CD8-positive, alpha-beta memory T cell (primary cell): ENCODE results near the gene SEC24C. TPM values are rescaled to one million over a fixed set of nuclear protein-coding genes. Genes with fewer than 3 reads are reported as not detected.
"Not testable (repeated sequence)": the region's sequence is repeated elsewhere in the genome, so short reads cannot be mapped to it uniquely, and the experiment has no call there.

Experiments used
- CTCF ChIA-PET: fragments of 350-600 bp; sonication (Branson Sonifier 250); formaldehyde crosslinking; loops from one replicate; lab custom pipeline; 2021; ENCODE audit warnings: antibody characterized with exemption; lab: Charles Lee
- POLR2A ChIA-PET: fragments of 350-600 bp; sonication (Branson Sonifier 250); formaldehyde crosslinking; loops from one replicate; lab custom pipeline; 2021; ENCODE audit warnings: antibody characterized with exemption; lab: Charles Lee
- DNase-seq, 5 donors: peaks; one replicate each; pipeline versions ENCODE4 v3.0.0 to v3.0.0-alpha.2; 2020 to 2022; ENCODE audit warnings: mixed read lengths in 1 of 5
- H3K27ac ChIP-seq: one replicate; pipeline ENCODE4 v1.7.0; 2013; ENCODE audit warnings: low read depth, mild to moderate bottlenecking, low read length, moderate library complexity
- H3K27me3 ChIP-seq: 2 replicates; pipeline ENCODE4 v1.7.0; 2013; ENCODE audit warnings: low read length, mild to moderate bottlenecking; ENCODE audit not compliant: insufficient read depth, poor library complexity, severe bottlenecking
- H3K36me3 ChIP-seq: 2 replicates; pipeline ENCODE4 v1.7.0; 2013; ENCODE audit warnings: mild to moderate bottlenecking, low read length, moderate library complexity; ENCODE audit not compliant: insufficient read depth
- H3K4me1 ChIP-seq: 2 replicates; pipeline ENCODE4 v1.7.0; 2013; ENCODE audit warnings: mild to moderate bottlenecking, low read length, moderate library complexity; ENCODE audit not compliant: insufficient read depth
- H3K4me3 ChIP-seq: 2 replicates; pipeline ENCODE4 v1.7.0; 2013; ENCODE audit warnings: mild to moderate bottlenecking, low read length
- H3K9me3 ChIP-seq: 2 replicates; pipeline ENCODE4 v1.7.0; 2013; ENCODE audit warnings: mild to moderate bottlenecking, low read length
- H3K27ac Mint-ChIP-seq, 8 donors: one replicate each; pipeline ENCODE4 v1.8.0; 2020 to 2021; ENCODE audit warnings: mixed read lengths in 8 of 8, mild to moderate bottlenecking in 6 of 8, inconsistent platforms in 3 of 8, moderate library complexity in 3 of 8
- H3K27me3 Mint-ChIP-seq, 2 donors: one replicate each; pipeline ENCODE4 v1.8.0; 2020 to 2021; ENCODE audit warnings: mixed read lengths in 2 of 2, mild to moderate bottlenecking in 1 of 2, moderate library complexity in 1 of 2
- H3K36me3 Mint-ChIP-seq, 3 donors: one replicate each; pipeline ENCODE4 v1.8.0; 2020 to 2021; ENCODE audit warnings: mixed read lengths in 3 of 3, inconsistent platforms in 1 of 3, mild to moderate bottlenecking in 1 of 3
- H3K4me1 Mint-ChIP-seq, 3 donors: one replicate each; pipeline ENCODE4 v1.8.0; 2020 to 2021; ENCODE audit warnings: mixed read lengths in 3 of 3, inconsistent platforms in 1 of 3, mild to moderate bottlenecking in 1 of 3
- H3K4me3 Mint-ChIP-seq, 7 donors: one replicate each; pipeline ENCODE4 v1.8.0; 2020 to 2021; ENCODE audit warnings: mixed read lengths in 7 of 7, mild to moderate bottlenecking in 6 of 7, moderate library complexity in 4 of 7, inconsistent platforms in 2 of 7
- H3K9me3 Mint-ChIP-seq, 5 donors: one replicate each; pipeline ENCODE4 v1.8.0; 2020 to 2022; ENCODE audit warnings: mixed read lengths in 5 of 5, mild to moderate bottlenecking in 3 of 5, moderate library complexity in 2 of 5, inconsistent platforms in 1 of 5
- polyA plus RNA-seq: library from polyadenylated mRNA; unstranded; fragments of 300-500 nt; fragmentation: Illumina TruSeq; gene quantifications from one replicate; pipeline ENCODE4 v1.2.3, GENCODE V29; 2021
- total RNA-seq, 2 experiments: library from RNA; stranded (reverse); gene quantifications; one replicate each; pipeline ENCODE4 v1.2.3, GENCODE V29; 2021

SEC24C gene
- total and polyA plus RNA-seq, 3 experiments from 2014 or later, result 70.3 to 95.9 (median 93.1) TPM

GRCh38 chr10:73789659-73790055, 45.5 kb downstream of the SEC24C start:
- H3K27ac Mint-ChIP-seq, result peak overlapping the region in 1 of 8 donors; percentile 84

DNA sequence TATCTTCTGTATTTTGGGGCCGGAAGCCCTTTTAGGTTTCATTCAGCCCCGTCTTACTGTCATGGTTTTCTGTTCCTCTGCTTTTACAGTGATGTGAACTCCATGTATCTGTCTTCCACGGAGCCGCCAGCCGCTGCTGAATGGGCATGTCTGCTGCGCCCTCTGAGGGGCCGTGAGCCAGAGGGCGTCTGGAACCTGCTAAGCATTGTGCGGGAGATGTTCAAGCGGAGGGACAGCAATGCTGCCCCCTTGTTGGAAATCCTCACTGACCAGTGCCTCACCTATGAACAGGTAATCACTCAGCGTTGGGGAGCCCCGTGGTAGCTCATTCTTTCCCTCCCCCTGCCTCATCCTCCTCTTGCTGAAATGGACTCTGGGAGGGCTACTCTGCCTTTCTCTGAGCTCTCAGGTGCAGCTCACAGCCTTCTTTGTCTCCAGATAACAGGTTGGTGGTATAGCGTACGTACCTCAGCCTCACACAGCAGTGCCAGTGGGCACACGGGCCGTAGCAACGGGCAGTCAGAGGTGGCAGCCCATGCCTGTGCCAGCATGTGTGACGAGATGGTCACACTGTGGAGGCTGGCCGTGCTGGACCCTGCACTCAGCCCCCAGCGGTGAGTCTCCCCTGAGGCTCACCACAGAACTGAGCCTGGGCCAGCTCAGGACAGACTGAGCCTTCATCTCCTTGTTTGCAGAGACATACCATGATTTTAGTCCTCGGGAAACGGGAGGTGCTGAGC, 46.9 kb downstream of the SEC24C start:
- Histone ChIP-seq H3K4me3 (no peak overlapping the region), H3K9me3 (no peaks in the 10 kb centered on the region), H3K36me3 (peaks cover 50% of the 10 kb centered on the region), H3K4me1 (peaks cover 22% of the 10 kb centered on the region), H3K27me3 (no peaks in the 10 kb centered on the region), H3K27ac (no peak overlapping the region)
- peak overlapping the region in 1 of 7 donors; percentile 76 for H3K4me3 Mint-ChIP-seq
- ChIA-PET POLR2A (interaction anchor here (1.1 kb wide), 1 partner anchor 19 kb away, joined by 5 read pairs; no protein-coding TSS in a partner anchor), CTCF (interaction anchor here (1.9 kb wide), 1 partner anchor 18 kb away, joined by 6 read pairs; a partner anchor contains a TSS)
- DNase-seq, result no peak
- H3K27ac Mint-ChIP-seq, result peak overlapping the region in 2 of 8 donors; percentile 39 to 43
- peaks cover 14 to 84% (median 16%) of the 10 kb centered on the region in 3 donors for H3K36me3 Mint-ChIP-seq
- H3K4me1 Mint-ChIP-seq, result peaks cover 19 to 24% (median 19%) of the 10 kb centered on the region in 3 donors
- peaks cover 0 to 2% (median 0%) of the 10 kb centered on the region in 5 donors for H3K9me3 Mint-ChIP-seq
- H3K27me3 Mint-ChIP-seq, result peaks cover 0 to 2% of the 10 kb centered on the region in 2 donors

More at GRCh38 chr10:73789659-73790055, 45.5 kb downstream of the SEC24C start:
- Histone ChIP-seq H3K27ac (no peak overlapping the region), H3K4me3 (no peak overlapping the region), H3K9me3 (no peaks in the 10 kb centered on the region), H3K4me1 (peaks cover 26% of the 10 kb centered on the region), H3K27me3 (no peaks in the 10 kb centered on the region), H3K36me3 (peaks cover 44% of the 10 kb centered on the region)
- peaks cover 0 to 2% of the 10 kb centered on the region in 2 donors for H3K27me3 Mint-ChIP-seq
- CTCF ChIA-PET, result interaction anchor here (0.9 to 1.2 kb wide), 2 partner anchors 21 to 90 kb away, joined by 3 to 6 read pairs; no protein-coding TSS in a partner anchor
- H3K4me3 Mint-ChIP-seq, result peak overlapping the region in 1 of 7 donors; percentile 76
- peaks cover 0 to 3% (median 0%) of the 10 kb centered on the region in 5 donors for H3K9me3 Mint-ChIP-seq
- H3K36me3 Mint-ChIP-seq, result peaks cover 12 to 79% (median 14%) of the 10 kb centered on the region in 3 donors
- peaks cover 27 to 35% (median 29%) of the 10 kb centered on the region in 3 donors for H3K4me1 Mint-ChIP-seq
- DNase-seq, result no peak
- POLR2A ChIA-PET, result no interaction called here

DNA sequence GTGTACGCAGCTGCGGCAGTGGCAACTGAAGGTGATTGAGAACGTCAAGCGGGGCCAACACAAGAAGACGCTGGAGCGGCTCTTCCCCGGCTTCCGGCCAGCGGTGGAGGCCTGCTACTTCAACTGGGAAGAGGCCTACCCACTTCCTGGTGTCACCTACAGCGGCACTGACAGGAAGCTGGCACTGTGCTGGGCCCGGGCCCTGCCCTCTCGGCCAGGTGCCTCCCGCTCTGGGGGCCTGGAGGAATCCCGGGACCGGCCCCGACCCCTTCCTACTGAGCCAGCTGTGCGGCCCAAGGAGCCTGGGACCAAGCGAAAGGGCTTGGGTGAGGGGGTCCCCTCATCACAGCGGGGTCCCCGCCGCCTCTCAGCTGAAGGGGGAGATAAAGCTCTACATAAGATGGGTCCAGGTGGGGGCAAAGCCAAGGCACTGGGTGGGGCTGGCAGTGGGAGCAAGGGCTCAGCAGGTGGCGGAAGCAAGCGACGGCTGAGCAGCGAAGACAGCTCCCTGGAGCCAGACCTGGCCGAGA, 47.8 kb downstream of the SEC24C start:
- H3K27ac Mint-ChIP-seq, result peak overlapping the region in 1 of 8 donors; percentile 39
- H3K27me3 ChIP-seq, result no peaks in the 10 kb centered on the region
- H3K4me1 ChIP-seq, result peaks cover 14% of the 10 kb centered on the region
- CTCF ChIA-PET, result interaction anchor here (1.9 kb wide), 1 partner anchor 19 kb away, joined by 6 read pairs; a partner anchor contains a TSS
- no peaks in the 10 kb centered on the region for H3K9me3 Mint-ChIP-seq
- H3K36me3 ChIP-seq, result peaks cover 58% of the 10 kb centered on the region
- no peaks in the 10 kb centered on the region for H3K9me3 ChIP-seq
- peaks cover 0 to 2% of the 10 kb centered on the region in 2 donors for H3K27me3 Mint-ChIP-seq
- H3K27ac ChIP-seq, result no peak overlapping the region
- POLR2A ChIA-PET, result no interaction called here
- no peak overlapping the region for H3K4me3 ChIP-seq
- no peak for DNase-seq
- peaks cover 14 to 85% (median 19%) of the 10 kb centered on the region in 3 donors for H3K36me3 Mint-ChIP-seq
- peaks cover 10 to 16% (median 13%) of the 10 kb centered on the region in 3 donors for H3K4me1 Mint-ChIP-seq
- H3K4me3 Mint-ChIP-seq, result no peak overlapping the region

- Mint-ChIP-seq H3K27me3 (peaks cover 0 to 2% of the 10 kb centered on the region in 2 donors), H3K9me3 (no peaks in the 10 kb centered on the region), H3K4me1 (peaks cover 0 to 4% (median 2%) of the 10 kb centered on the region in 3 donors), H3K4me3 (peak overlapping the region in 1 of 7 donors; percentile 41), H3K27ac (peak overlapping the region in 2 of 8 donors; percentile 34 to 51), H3K36me3 (peaks cover 14 to 94% (median 24%) of the 10 kb centered on the region in 3 donors)
- Histone ChIP-seq H3K4me3 (no peak overlapping the region), H3K4me1 (peaks cover 1% of the 10 kb centered on the region), H3K27me3 (no peaks in the 10 kb centered on the region), H3K9me3 (no peaks in the 10 kb centered on the region), H3K36me3 (peaks cover 62% of the 10 kb centered on the region), H3K27ac (no peak overlapping the region)
- ChIA-PET CTCF (interaction anchor here (1.3 kb wide), 1 partner anchor 15 kb away, joined by 3 read pairs; no protein-coding TSS in a partner anchor), POLR2A (no interaction called here)
- DNase-seq, result no peak
Observed at GRCh38 chr10:73793456-73793855, 49.3 kb downstream of the SEC24C start.

DNA sequence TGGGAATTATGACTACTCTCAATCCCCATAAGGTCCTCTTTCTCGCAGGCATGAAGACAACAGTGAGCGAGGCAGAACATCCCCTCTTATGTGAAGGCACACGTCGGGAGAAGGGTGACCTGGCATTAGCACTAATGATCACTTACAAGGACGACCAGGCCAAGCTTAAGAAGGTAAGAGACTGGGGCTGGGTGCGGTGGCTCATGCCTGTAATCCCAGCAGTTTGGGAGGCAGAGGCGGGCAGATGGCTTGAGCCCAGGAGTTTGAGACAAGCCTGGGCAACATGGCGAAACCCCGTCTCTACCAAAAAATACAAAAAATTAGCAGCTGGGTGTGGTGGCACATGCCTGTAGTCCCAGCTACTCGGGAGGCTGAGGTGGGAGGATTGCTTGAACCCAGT, 51.3 kb downstream of the SEC24C start:
- not testable (repeated sequence) for H3K27ac ChIP-seq, H3K27me3 ChIP-seq, H3K4me1 ChIP-seq, H3K9me3 ChIP-seq, H3K4me3 Mint-ChIP-seq, H3K27ac Mint-ChIP-seq, H3K4me1 Mint-ChIP-seq, H3K4me3 ChIP-seq, H3K27me3 Mint-ChIP-seq, H3K9me3 Mint-ChIP-seq, DNase-seq
- H3K36me3 ChIP-seq, result peaks cover 55% of the 10 kb centered on the region
- CTCF ChIA-PET, result interaction anchor here (2.0 kb wide), 1 partner anchor 9 kb away, joined by 10 read pairs; no protein-coding TSS in a partner anchor
- POLR2A ChIA-PET, result interaction anchor here (2.2 kb wide), 1 partner anchor 14 kb away, joined by 4 read pairs; the partner anchor contains the start of gene CHCHD1
- peaks cover 9 to 92% (median 19%) of the 10 kb centered on the region in 3 donors for H3K36me3 Mint-ChIP-seq

GRCh38 chr10:73796035-73796434, 51.9 kb downstream of the SEC24C start:
- H3K36me3 ChIP-seq, result peaks cover 52% of the 10 kb centered on the region
- not testable (repeated sequence) for H3K27ac ChIP-seq, H3K4me1 Mint-ChIP-seq, H3K9me3 Mint-ChIP-seq, DNase-seq, H3K27me3 ChIP-seq, H3K4me3 ChIP-seq, H3K4me1 ChIP-seq, H3K4me3 Mint-ChIP-seq, H3K27me3 Mint-ChIP-seq, H3K9me3 ChIP-seq
- Mint-ChIP-seq H3K36me3 (peaks cover 9 to 92% (median 19%) of the 10 kb centered on the region in 3 donors), H3K27ac (peak overlapping the region in 4 of 8 donors; percentile 6 to 66 (median 35))
- POLR2A ChIA-PET, result interaction anchor here (2.2 kb wide), 1 partner anchor 14 kb away, joined by 4 read pairs; the partner anchor contains the start of gene CHCHD1
- CTCF ChIA-PET, result interaction anchor here (0.9 to 1.0 kb wide), 2 partner anchors 8 to 24 kb away, joined by 3 read pairs; a partner anchor contains a TSS

DNA sequence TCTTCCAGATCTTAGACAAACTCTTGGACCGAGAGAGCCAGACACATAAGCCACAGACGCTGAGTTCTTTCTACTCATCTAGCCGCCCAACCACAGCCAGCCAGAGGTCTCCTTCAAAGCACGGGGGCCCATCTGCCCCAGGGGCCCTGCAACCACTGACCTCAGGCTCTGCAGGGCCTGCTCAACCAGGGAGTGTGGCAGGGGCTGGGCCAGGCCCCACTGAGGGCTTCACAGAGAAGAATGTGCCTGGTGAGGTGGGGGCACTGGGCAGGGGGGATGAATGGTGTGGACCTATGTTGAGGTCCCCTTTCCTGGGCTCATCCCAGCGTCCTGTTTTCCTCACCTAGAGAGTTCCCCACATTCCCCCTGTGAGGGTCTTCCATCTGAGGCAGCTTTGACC, 52.6 kb downstream of the SEC24C start:
- POLR2A ChIA-PET, result no interaction called here

More for the DNA sequence above, 52.6 kb downstream of the SEC24C start:
- peaks cover 9 to 91% (median 19%) of the 10 kb centered on the region in 3 donors for H3K36me3 Mint-ChIP-seq
- H3K4me3 Mint-ChIP-seq, result no peak overlapping the region
- H3K27ac Mint-ChIP-seq, result peak overlapping the region in 4 of 8 donors; percentile 7 to 61 (median 42)
- DNase-seq, result no peak
- CTCF ChIA-PET, result interaction anchor here (0.9 to 1.0 kb wide), 2 partner anchors 9 to 24 kb away, joined by 3 read pairs; a partner anchor contains a TSS
- H3K27me3 ChIP-seq, result no peaks in the 10 kb centered on the region
- peaks cover 0 to 4% of the 10 kb centered on the region in 2 donors for H3K27me3 Mint-ChIP-seq
- no peaks in the 10 kb centered on the region for H3K4me1 ChIP-seq
- H3K9me3 Mint-ChIP-seq, result no peaks in the 10 kb centered on the region
- H3K9me3 ChIP-seq, result no peaks in the 10 kb centered on the region
- peaks cover 0 to 5% (median 0%) of the 10 kb centered on the region in 3 donors for H3K4me1 Mint-ChIP-seq
- H3K36me3 ChIP-seq, result peaks cover 52% of the 10 kb centered on the region
- no peak overlapping the region for H3K4me3 ChIP-seq
- H3K27ac ChIP-seq, result no peak overlapping the region
